HL-60 (cell line): ENCODE data around the gene EDA.

Source experiments
- DNase-seq, 2 experiments: peaks; one replicate each; pipeline ENCODE4 v3.0.0-alpha.2; 2010 to 2020; ENCODE audit warnings: low read depth in 1 of 2, low spot score in 1 of 2
- H3K27ac ChIP-seq: fragments of 250-450 bp; sonication (Bioruptor Pico); replicated peaks from 2 replicates; pipeline ENCODE4 v1.5.1; 2020; ENCODE audit warnings: mild to moderate bottlenecking, moderate library complexity
- H3K27me3 ChIP-seq: fragments of 250-450 bp; sonication (Bioruptor Pico); 2 replicates; pipeline ENCODE4 v1.5.1; 2021; ENCODE audit warnings: mild to moderate bottlenecking, moderate library complexity; ENCODE audit not compliant: insufficient read depth, poor library complexity, severe bottlenecking
- H3K4me3 ChIP-seq: replicated peaks from 2 replicates; pipeline ENCODE4 v1.5.1; 2011; ENCODE audit warnings: mild to moderate bottlenecking, control low read depth, low read length; ENCODE audit not compliant: insufficient read depth
- CTCF ChIP-seq: IDR thresholded peaks from one replicate; pipeline ENCODE4 v1.5.1; 2011; ENCODE audit warnings: low read length, control low read depth, inconsistent platforms; ENCODE audit not compliant: insufficient read depth
- GABPA ChIP-seq: IDR thresholded peaks from 2 replicates; pipeline ENCODE4 v1.6.1; 2012; ENCODE audit warnings: low read depth
- POLR2AphosphoS5 ChIP-seq: IDR thresholded peaks from 2 replicates; pipeline ENCODE4 v1.6.1; 2012; ENCODE audit warnings: low read depth
- SPI1 ChIP-seq: IDR thresholded peaks from 2 replicates; pipeline ENCODE4 v1.6.1; 2012; ENCODE audit warnings: low read depth, mild to moderate bottlenecking, borderline replicate concordance
- TF ChIP-seq, protein P1 (sequence below): IDR thresholded peaks from 2 replicates; pipeline ENCODE4 v1.6.1; 2012; ENCODE audit warnings: low read depth; ENCODE audit not compliant: insufficient replicate concordance

EDA gene

GRCh38 chrX:69795702-69796101 is 179.8 kb downstream of the EDA start:
- TF ChIP-seq POLR2AphosphoS5: no peak
- TF ChIP-seq GABPA: no peak
- TF ChIP-seq CTCF: no peak
- TF ChIP-seq, protein P1, sequence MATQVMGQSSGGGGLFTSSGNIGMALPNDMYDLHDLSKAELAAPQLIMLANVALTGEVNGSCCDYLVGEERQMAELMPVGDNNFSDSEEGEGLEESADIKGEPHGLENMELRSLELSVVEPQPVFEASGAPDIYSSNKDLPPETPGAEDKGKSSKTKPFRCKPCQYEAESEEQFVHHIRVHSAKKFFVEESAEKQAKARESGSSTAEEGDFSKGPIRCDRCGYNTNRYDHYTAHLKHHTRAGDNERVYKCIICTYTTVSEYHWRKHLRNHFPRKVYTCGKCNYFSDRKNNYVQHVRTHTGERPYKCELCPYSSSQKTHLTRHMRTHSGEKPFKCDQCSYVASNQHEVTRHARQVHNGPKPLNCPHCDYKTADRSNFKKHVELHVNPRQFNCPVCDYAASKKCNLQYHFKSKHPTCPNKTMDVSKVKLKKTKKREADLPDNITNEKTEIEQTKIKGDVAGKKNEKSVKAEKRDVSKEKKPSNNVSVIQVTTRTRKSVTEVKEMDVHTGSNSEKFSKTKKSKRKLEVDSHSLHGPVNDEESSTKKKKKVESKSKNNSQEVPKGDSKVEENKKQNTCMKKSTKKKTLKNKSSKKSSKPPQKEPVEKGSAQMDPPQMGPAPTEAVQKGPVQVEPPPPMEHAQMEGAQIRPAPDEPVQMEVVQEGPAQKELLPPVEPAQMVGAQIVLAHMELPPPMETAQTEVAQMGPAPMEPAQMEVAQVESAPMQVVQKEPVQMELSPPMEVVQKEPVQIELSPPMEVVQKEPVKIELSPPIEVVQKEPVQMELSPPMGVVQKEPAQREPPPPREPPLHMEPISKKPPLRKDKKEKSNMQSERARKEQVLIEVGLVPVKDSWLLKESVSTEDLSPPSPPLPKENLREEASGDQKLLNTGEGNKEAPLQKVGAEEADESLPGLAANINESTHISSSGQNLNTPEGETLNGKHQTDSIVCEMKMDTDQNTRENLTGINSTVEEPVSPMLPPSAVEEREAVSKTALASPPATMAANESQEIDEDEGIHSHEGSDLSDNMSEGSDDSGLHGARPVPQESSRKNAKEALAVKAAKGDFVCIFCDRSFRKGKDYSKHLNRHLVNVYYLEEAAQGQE: no peak
- Histone ChIP-seq H3K4me3 (no peak overlapping the region), H3K27ac (no peak overlapping the region), H3K27me3 (no peaks in the 10 kb centered on the region)
- no peak for DNase-seq

GRCh38 chrX:69807400-69807799 is 191.5 kb downstream of the EDA start:
- Histone ChIP-seq H3K4me3 (no peak overlapping the region), H3K27me3 (no peaks in the 10 kb centered on the region), H3K27ac (no peak overlapping the region)
- TF ChIP-seq, protein P1: no peak
- no peak for TF ChIP-seq CTCF
- TF ChIP-seq POLR2AphosphoS5: no peak
- TF ChIP-seq SPI1: no peak
- no peak for TF ChIP-seq GABPA
- DNase-seq: no peak

GRCh38 chrX:69808375-69808774 is 192.5 kb downstream of the EDA start:
- no peak for TF ChIP-seq CTCF
- TF ChIP-seq, protein P1: no peak
- TF ChIP-seq GABPA: no peak
- TF ChIP-seq SPI1: no peak
- TF ChIP-seq POLR2AphosphoS5: no peak
- Histone ChIP-seq H3K27ac (no peak overlapping the region), H3K27me3 (no peaks in the 10 kb centered on the region), H3K4me3 (no peak overlapping the region)
- no peak for DNase-seq
